CD14-positive monocyte (primary cell): Measurements from ENCODE around the gene SBF2. TPM values are rescaled to one million over a fixed set of nuclear protein-coding genes. Genes with fewer than 3 reads are reported as not detected.
A peak's percentile ranks its signal among the peaks of the same experiment; 100 is the strongest.

Experiments
- DNase-seq, 3 donors: peaks; one replicate each; pipeline ENCODE4 v3.0.0-alpha.2; 2011 to 2022
- H2AFZ ChIP-seq: 2 replicates; pipeline ENCODE4 v1.6.0; 2012; ENCODE audit warnings: mild to moderate bottlenecking, low read depth, low read length, inconsistent platforms; ENCODE audit not compliant: insufficient read depth, poor library complexity, severe bottlenecking
- H3K27ac ChIP-seq, 2 donors: 1 replicate in 1 of 2; 2 replicates in 1 of 2; pipeline ENCODE4 v1.5.1; 2012 to 2013; ENCODE audit warnings: low read length in 2 of 2, control low read depth in 1 of 2, inconsistent platforms in 1 of 2, low read depth in 1 of 2, mild to moderate bottlenecking in 1 of 2
- H3K27me3 ChIP-seq, 2 donors: one replicate each; pipeline versions ENCODE4 v1.6.0 to v1.6.1; 2011 to 2013; ENCODE audit warnings: low read length in 2 of 2; ENCODE audit not compliant: control insufficient read depth in 2 of 2, insufficient read depth in 2 of 2
- H3K36me3 ChIP-seq, 2 donors: replicated peaks in 1 of 2; 1 replicate in 1 of 2; 2 replicates in 1 of 2; pipeline versions ENCODE4 v1.5.1 to v1.6.1; 2012 to 2013; ENCODE audit warnings: low read length in 2 of 2, control low read depth in 1 of 2, inconsistent platforms in 1 of 2, mild to moderate bottlenecking in 1 of 2; ENCODE audit not compliant: insufficient read depth in 2 of 2, control insufficient read depth in 1 of 2
- H3K4me1 ChIP-seq, 2 donors: 1 replicate in 1 of 2; 2 replicates in 1 of 2; pipeline versions ENCODE4 v1.5.1 to v1.6.1; 2012 to 2013; ENCODE audit warnings: low read length in 2 of 2, control low read depth in 1 of 2, inconsistent platforms in 1 of 2, mild to moderate bottlenecking in 1 of 2, moderate library complexity in 1 of 2; ENCODE audit not compliant: insufficient read depth in 2 of 2, control insufficient read depth in 1 of 2
- H3K4me2 ChIP-seq: replicated peaks from 2 replicates; pipeline ENCODE3; 2012; ENCODE audit warnings: low read length, moderate library complexity, mild to moderate bottlenecking; ENCODE audit not compliant: poor library complexity, severe bottlenecking; ENCODE audit errors: extremely low read depth
- H3K4me3 ChIP-seq, 3 experiments: fragments of 200-600 bp in 1 of 3; sonication (generic) in 1 of 3; replicated peaks in 1 of 3; 1 replicate in 2 of 3; 2 replicates in 1 of 3; pipeline ENCODE4 v1.5.1; 2011 to 2013; ENCODE audit warnings: low read length in 3 of 3, mild to moderate bottlenecking in 3 of 3, control low read depth in 2 of 3, low read depth in 2 of 3, inconsistent platforms in 1 of 3, moderate library complexity in 1 of 3
- H3K79me2 ChIP-seq: 2 replicates; pipeline ENCODE4 v1.6.0; 2012; ENCODE audit warnings: mild to moderate bottlenecking, control low read depth, inconsistent platforms, low read length, moderate library complexity; ENCODE audit not compliant: insufficient read depth
- H3K9ac ChIP-seq: 2 replicates; pipeline ENCODE4 v1.6.0; 2017; ENCODE audit warnings: low read length, mild to moderate bottlenecking; ENCODE audit not compliant: insufficient read depth, poor library complexity, severe bottlenecking
- H3K9me3 ChIP-seq, 2 donors: replicated peaks in 1 of 2; 1 replicate in 1 of 2; 2 replicates in 1 of 2; pipeline versions ENCODE4 v1.5.1 to v1.6.1; 2012 to 2013; ENCODE audit warnings: low read length in 2 of 2, control low read depth in 1 of 2; ENCODE audit not compliant: control insufficient read depth in 1 of 2, insufficient read depth in 1 of 2
- H4K20me1 ChIP-seq: 2 replicates; pipeline ENCODE4 v1.6.0; 2012; ENCODE audit warnings: mild to moderate bottlenecking, low read length, control low read depth, moderate library complexity; ENCODE audit not compliant: insufficient read depth
- H3K27ac Mint-ChIP-seq, 7 donors: one replicate each; pipeline ENCODE4 v1.8.0; 2020; ENCODE audit warnings: mild to moderate bottlenecking in 7 of 7, mixed read lengths in 7 of 7, moderate library complexity in 6 of 7, inconsistent platforms in 2 of 7
- H3K27me3 Mint-ChIP-seq, 3 donors: one replicate each; pipeline ENCODE4 v1.8.0; 2021 to 2022; ENCODE audit warnings: low read depth in 3 of 3, mild to moderate bottlenecking in 3 of 3, mixed read lengths in 3 of 3, moderate library complexity in 3 of 3, inconsistent platforms in 1 of 3
- H3K36me3 Mint-ChIP-seq, 2 donors: one replicate each; pipeline ENCODE4 v1.8.0; 2020; ENCODE audit warnings: mixed read lengths in 2 of 2, inconsistent platforms in 1 of 2, mild to moderate bottlenecking in 1 of 2
- H3K4me1 Mint-ChIP-seq: one replicate; pipeline ENCODE4 v1.8.0; 2020; ENCODE audit warnings: mild to moderate bottlenecking, mixed read lengths
- H3K4me3 Mint-ChIP-seq, 2 donors: one replicate each; pipeline ENCODE4 v1.8.0; 2020; ENCODE audit warnings: mild to moderate bottlenecking in 2 of 2, mixed read lengths in 2 of 2, moderate library complexity in 1 of 2
- H3K9me3 Mint-ChIP-seq, 7 donors: one replicate each; pipeline ENCODE4 v1.8.0; 2020 to 2022; ENCODE audit warnings: mixed read lengths in 7 of 7, mild to moderate bottlenecking in 6 of 7, moderate library complexity in 6 of 7, inconsistent platforms in 2 of 7
- CTCF ChIP-seq: fragments of 200-600 bp; IDR thresholded peaks from one replicate; pipeline ENCODE4 v1.8.0; 2022; ENCODE audit warnings: antibody characterized with exemption, mild to moderate bottlenecking
- WGBS: methylation state at CpG from one replicate; pipeline ENCODE4 v1.1.5; 2013; ENCODE audit warnings: missing lambda C conversion rate; ENCODE audit not compliant: insufficient coverage; 5-methylcytosine and 5-hydroxymethylcytosine counted together
- intact Hi-C, 2 donors: fragments of 100-400 bp; cut with micrococcal nuclease; formaldehyde crosslinking; loops; one replicate each; pipeline versions ENCODE4 v1.15.0 to v1.15.1; 2023
- polyA plus RNA-seq, 3 donors: library from polyadenylated mRNA; depleted of rRNA in 1 of 3; unstranded in 2 of 3; stranded (reverse) in 1 of 3; fragments of 300-500 nt in 2 of 3; fragments of >200 nt in 1 of 3; fragmentation: Illumina TruSeq in 2 of 3; gene quantifications; 1 replicate in 2 of 3; 2 replicates in 1 of 3; pipeline ENCODE4 v1.2.3, GENCODE V29; 2012 to 2021

Gene SBF2
- polyA plus RNA-seq, 3 donors, result 8.9 to 30.7 (median 16.4) TPM

- H3K27me3 Mint-ChIP-seq, result no peaks in the 10 kb centered on the region
- no peak for DNase-seq
- no peak overlapping the region for H3K4me3 Mint-ChIP-seq
- no peak overlapping the region for H3K4me3 ChIP-seq
- no peak overlapping the region for H3K27ac ChIP-seq
- peaks cover 34 to 88% of the 10 kb centered on the region in 2 donors for H3K36me3 ChIP-seq
- no peak overlapping the region for H2AFZ ChIP-seq
- H3K4me2 ChIP-seq, result no peak overlapping the region
- no peaks in the 10 kb centered on the region for H3K79me2 ChIP-seq
- H3K27ac Mint-ChIP-seq, result no peak overlapping the region
- peaks cover 0 to 6% of the 10 kb centered on the region in 2 donors for H3K4me1 ChIP-seq
- H3K27me3 ChIP-seq, result no peaks in the 10 kb centered on the region
- peaks cover 4% of the 10 kb centered on the region for H4K20me1 ChIP-seq
- intact Hi-C loops, result no loop called here
- H3K9ac ChIP-seq, result no peak overlapping the region
- H3K9me3 Mint-ChIP-seq, result peaks cover 0 to 13% (median 6%) of the 10 kb centered on the region in 7 donors
- peaks cover 63 to 88% of the 10 kb centered on the region in 2 donors for H3K36me3 Mint-ChIP-seq
- peaks cover 17% of the 10 kb centered on the region for H3K4me1 Mint-ChIP-seq
- 100% methylated on average over 1 of the region's 2 CpGs for WGBS
- TF ChIP-seq CTCF, result no peak
- H3K9me3 ChIP-seq, result no peaks in the 10 kb centered on the region
Observed at GRCh38 chr11:9735919-9736318, 558.1 kb downstream of the SBF2 start.

GRCh38 chr11:9735236-9735635 is 558.8 kb downstream of the SBF2 start:
- Histone ChIP-seq H3K36me3 (peaks cover 27 to 88% of the 10 kb centered on the region in 2 donors), H3K9me3 (no peaks in the 10 kb centered on the region), H3K79me2 (no peaks in the 10 kb centered on the region), H3K4me1 (peaks cover 0 to 6% of the 10 kb centered on the region in 2 donors), H3K9ac (no peak overlapping the region), H2AFZ (no peak overlapping the region), H3K4me2 (no peak overlapping the region), H3K27me3 (no peaks in the 10 kb centered on the region), H3K4me3 (no peak overlapping the region), H3K27ac (no peak overlapping the region), H4K20me1 (peaks cover 4% of the 10 kb centered on the region)
- Mint-ChIP-seq H3K4me1 (peaks cover 17% of the 10 kb centered on the region), H3K36me3 (peaks cover 59 to 87% of the 10 kb centered on the region in 2 donors), H3K27me3 (no peaks in the 10 kb centered on the region), H3K27ac (peak overlapping the region in 1 of 7 donors; percentile 17), H3K4me3 (no peak overlapping the region), H3K9me3 (peaks cover 0 to 13% (median 6%) of the 10 kb centered on the region in 7 donors)
- no peak for DNase-seq
- TF ChIP-seq CTCF, result no peak
- WGBS, result 100% methylated on average over 1 of the region's 3 CpGs
- intact Hi-C loops, result no loop called here
